Spinal cord (tissue), 10 donors: Measurements from ENCODE around the gene DAZAP1. TPM values are rescaled to one million over a fixed set of nuclear protein-coding genes. Genes with fewer than 3 reads are reported as not detected.

Experiments
- DNase-seq, 6 donors: peaks; one replicate each; pipeline versions ENCODE4 v3.0.0 to v3.0.0-alpha.2; 2013 to 2015; ENCODE audit warnings: low spot score in 6 of 6, low read depth in 4 of 6
- H3K27ac ChIP-seq: one replicate; pipeline ENCODE4 v1.5.1; 2013; ENCODE audit warnings: low read depth, low read length, control low read depth
- H3K27me3 ChIP-seq: one replicate; pipeline ENCODE4 v1.6.1; 2013; ENCODE audit warnings: low read length; ENCODE audit not compliant: control insufficient read depth, insufficient read depth
- H3K36me3 ChIP-seq: one replicate; pipeline ENCODE4 v1.6.1; 2013; ENCODE audit warnings: low read length; ENCODE audit not compliant: control insufficient read depth, insufficient read depth
- H3K4me1 ChIP-seq: one replicate; pipeline ENCODE4 v1.6.1; 2013; ENCODE audit warnings: low read length; ENCODE audit not compliant: control insufficient read depth, insufficient read depth
- H3K4me3 ChIP-seq: one replicate; pipeline ENCODE4 v1.5.1; 2013; ENCODE audit warnings: low read depth, low read length, control low read depth
- H3K9me3 ChIP-seq: one replicate; pipeline ENCODE4 v1.6.1; 2013; ENCODE audit warnings: low read length; ENCODE audit not compliant: control insufficient read depth, insufficient read depth
- WGBS: methylation state at CpG from one replicate; pipeline ENCODE4 v1.1.5; 2013; ENCODE audit warnings: missing lambda C conversion rate; ENCODE audit not compliant: insufficient coverage; 5-methylcytosine and 5-hydroxymethylcytosine counted together
- polyA plus RNA-seq, 2 donors: library from polyadenylated mRNA; unstranded; fragments of 120-200 nt; gene quantifications; one replicate each; pipeline ENCODE4 v1.2.1, GENCODE V29; 2013; ENCODE audit not compliant: insufficient read length in 2 of 2
- total RNA-seq, 2 donors: library from RNA; depleted of rRNA in 1 of 2; stranded (reverse); fragments of 120-200 nt in 1 of 2; fragments of >200 nt in 1 of 2; gene quantifications; one replicate each; pipeline versions ENCODE4 v1.2.3 to v1.2.4, GENCODE V29; 2013 to 2014
- donor health status: healthy.

Gene DAZAP1
- total and polyA plus RNA-seq, 4 donors: 22.1 to 84.4 (median 56.1) TPM

DNA sequence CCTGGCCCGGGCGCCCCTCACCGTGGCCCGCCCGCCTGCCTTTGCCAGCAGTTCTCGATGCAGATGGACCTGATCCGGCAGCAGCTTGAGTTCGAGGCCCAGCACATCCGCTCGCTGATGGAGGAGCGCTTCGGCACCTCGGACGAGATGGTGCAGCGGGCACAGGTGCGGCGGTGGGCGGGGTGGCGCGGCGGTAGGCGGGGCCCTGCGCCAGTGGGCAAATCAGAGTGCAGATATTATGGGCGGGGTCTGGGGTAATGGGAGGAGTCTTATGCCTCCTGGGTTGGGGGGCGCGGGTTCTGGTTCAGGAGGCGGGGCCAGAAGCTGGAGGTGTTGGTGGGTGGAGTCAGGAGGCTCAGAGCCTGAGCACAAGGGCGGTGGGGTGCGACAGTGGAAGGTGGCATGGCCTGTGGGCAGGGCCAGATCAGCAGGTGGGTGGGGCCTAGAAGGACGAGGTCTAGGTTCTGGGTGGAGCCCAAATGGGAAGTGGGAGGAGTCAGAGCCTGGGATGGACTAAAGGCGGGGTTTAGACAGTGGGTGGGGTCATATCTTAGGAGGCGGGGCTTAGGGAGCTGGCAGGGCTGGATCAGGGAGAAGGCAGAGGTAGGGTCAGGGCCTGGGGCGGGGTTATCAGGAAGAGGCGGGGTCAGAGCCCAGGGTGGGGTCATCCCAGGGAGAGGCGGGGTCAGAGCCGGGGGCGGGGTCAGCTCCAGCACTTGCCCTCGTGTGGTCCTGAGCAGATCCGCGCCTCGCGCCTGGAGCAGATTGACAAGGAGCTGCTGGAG lies 48.1 kb downstream of the DAZAP1 start:
- 52% methylated on average over 42 of the region's 42 CpGs for WGBS
- DNase-seq: peak in 2 of 6 donors; percentile 66 to 74
- no peaks in the 10 kb centered on the region for H3K27me3 ChIP-seq
- H3K4me1 ChIP-seq: peaks cover 72% of the 10 kb centered on the region
- H3K4me3 ChIP-seq: no peak overlapping the region
- H3K36me3 ChIP-seq: peaks cover 89% of the 10 kb centered on the region
- H3K27ac ChIP-seq: peak overlapping the region; percentile 33
- no peaks in the 10 kb centered on the region for H3K9me3 ChIP-seq

DNA sequence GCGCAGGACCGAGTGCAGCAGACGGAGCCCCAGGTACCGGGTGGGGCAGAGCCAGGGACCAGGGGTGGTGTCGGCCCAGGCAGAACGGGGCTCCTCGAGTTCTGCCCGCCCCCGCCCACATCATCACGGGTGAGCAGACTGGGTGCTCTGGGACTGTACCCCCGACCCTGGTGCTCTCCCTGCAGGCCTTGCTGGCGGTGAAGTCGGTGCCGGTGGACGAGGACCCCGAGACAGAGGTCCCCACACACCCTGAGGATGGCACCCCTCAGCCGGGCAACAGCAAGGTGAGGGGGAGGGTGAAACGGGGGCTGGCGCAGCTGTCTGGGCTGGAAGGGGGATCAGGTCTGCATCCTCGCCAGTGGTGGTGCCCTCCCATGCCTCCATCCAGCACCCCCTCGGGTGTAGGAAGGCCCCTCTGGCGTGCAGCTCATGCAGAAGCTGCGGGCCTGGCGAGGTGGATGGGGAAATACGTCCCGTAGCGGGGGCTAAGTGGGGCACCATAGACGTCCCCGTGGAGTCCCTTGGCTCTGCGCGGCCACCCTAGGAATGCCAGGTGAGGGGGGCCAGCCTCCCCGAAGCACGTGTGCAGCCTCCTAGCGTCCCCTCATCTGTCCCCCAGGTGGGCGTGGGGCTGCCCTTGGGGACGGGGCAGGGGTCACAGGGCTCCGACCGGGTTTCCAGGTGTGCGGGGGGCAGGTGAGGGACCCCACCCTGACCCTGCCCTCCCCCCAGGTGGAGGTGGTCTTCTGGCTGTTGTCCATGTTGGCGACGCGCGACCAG lies 48.9 kb downstream of the DAZAP1 start:
- WGBS: 67% methylated on average over 33 of the region's 43 CpGs
- Histone ChIP-seq H3K27ac (no peak overlapping the region), H3K27me3 (no peaks in the 10 kb centered on the region), H3K4me1 (peaks cover 64% of the 10 kb centered on the region), H3K36me3 (peaks cover 97% of the 10 kb centered on the region), H3K9me3 (no peaks in the 10 kb centered on the region), H3K4me3 (no peak overlapping the region)
- DNase-seq: no peak

DNA sequence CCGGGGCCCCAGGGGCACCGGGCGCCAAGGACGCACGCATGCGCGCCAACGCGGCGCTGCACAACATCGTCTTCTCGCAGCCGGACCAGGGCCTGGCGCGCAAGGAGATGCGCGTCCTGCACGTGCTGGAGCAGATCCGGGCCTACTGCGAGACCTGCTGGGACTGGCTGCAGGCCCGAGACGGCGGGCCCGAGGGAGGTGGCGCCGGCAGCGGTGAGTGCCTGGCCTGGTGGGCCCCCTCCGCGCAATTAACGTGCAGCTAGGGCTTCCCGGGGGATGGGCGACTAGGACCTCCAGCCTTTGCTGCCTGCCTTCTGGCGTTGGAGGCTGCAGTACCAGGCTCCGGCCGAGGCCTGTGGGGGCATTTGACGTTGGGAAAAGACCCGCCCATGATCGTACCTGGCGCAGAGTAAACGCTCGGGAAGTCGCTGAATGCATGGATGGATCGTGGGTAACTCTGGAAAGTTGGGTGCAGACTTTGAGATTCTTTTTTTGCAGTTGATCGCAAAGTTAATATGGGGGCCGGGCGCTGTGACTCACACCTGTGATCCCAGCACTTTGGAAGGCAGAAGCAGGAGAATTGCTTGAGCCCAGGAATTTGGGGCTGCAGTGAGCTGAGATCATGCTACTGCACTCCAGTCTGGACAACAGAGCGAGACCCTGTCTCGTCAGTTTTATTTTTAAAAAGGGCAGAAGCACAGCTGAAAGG lies 49.8 kb downstream of the DAZAP1 start:
- no peak for DNase-seq
- Histone ChIP-seq H3K4me1 (peaks cover 56% of the 10 kb centered on the region), H3K27me3 (no peaks in the 10 kb centered on the region), H3K27ac (peak overlapping the region; percentile 25), H3K9me3 (no peaks in the 10 kb centered on the region), H3K36me3 (peaks cover 100% of the 10 kb centered on the region), H3K4me3 (no peak overlapping the region)
- 57% methylated on average over 48 of the region's 48 CpGs for WGBS

DNA sequence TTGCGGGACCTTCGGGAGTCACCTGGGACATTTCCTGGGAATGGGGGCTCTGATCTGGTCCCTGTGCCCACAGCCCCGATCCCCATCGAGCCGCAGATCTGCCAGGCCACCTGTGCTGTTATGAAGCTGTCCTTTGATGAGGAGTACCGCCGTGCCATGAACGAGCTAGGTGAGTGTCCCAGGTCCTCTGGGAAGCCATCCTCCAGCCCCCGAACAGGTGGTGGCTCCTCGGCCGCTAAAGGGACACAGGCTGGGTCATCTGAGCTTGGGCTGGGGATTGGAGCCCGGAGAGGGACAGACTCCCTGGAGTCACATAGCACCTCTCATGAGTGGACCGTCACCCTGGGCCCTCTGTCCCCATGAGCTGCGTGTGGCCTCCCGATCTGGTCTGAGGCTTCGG lies 50.5 kb downstream of the DAZAP1 start:
- WGBS: 92% methylated on average over 14 of the region's 16 CpGs
- no peaks in the 10 kb centered on the region for H3K9me3 ChIP-seq
- H3K4me1 ChIP-seq: peaks cover 48% of the 10 kb centered on the region
- no peaks in the 10 kb centered on the region for H3K27me3 ChIP-seq
- H3K36me3 ChIP-seq: peaks cover 98% of the 10 kb centered on the region
- H3K4me3 ChIP-seq: no peak overlapping the region
- H3K27ac ChIP-seq: no peak overlapping the region
- DNase-seq: no peak

DNA sequence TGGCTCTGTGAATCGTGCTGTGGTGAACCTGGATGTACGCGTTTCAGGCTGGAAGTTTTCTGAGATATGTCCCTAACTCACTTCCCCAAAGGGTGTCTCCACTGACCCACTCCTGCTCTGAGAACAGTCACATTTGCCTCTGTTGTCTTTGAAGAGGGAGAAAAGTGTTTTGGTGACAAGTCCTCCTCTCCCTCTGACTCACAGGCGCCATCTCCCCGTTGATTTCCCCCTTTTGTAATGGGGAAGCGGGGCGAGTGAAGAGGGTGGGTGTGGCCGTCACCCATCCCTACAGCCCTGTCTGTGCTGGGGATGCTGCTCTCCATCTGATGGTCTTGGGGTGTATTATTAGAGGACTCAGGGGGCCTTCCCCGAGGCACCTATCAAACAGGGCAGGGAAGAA lies 52.1 kb downstream of the DAZAP1 start:
- Histone ChIP-seq H3K27me3 (no peaks in the 10 kb centered on the region), H3K4me1 (peaks cover 33% of the 10 kb centered on the region), H3K9me3 (no peaks in the 10 kb centered on the region), H3K4me3 (no peak overlapping the region), H3K27ac (no peak overlapping the region), H3K36me3 (peaks cover 90% of the 10 kb centered on the region)
- DNase-seq: no peak
- WGBS: 95% methylated on average over 2 of the region's 9 CpGs

DNA sequence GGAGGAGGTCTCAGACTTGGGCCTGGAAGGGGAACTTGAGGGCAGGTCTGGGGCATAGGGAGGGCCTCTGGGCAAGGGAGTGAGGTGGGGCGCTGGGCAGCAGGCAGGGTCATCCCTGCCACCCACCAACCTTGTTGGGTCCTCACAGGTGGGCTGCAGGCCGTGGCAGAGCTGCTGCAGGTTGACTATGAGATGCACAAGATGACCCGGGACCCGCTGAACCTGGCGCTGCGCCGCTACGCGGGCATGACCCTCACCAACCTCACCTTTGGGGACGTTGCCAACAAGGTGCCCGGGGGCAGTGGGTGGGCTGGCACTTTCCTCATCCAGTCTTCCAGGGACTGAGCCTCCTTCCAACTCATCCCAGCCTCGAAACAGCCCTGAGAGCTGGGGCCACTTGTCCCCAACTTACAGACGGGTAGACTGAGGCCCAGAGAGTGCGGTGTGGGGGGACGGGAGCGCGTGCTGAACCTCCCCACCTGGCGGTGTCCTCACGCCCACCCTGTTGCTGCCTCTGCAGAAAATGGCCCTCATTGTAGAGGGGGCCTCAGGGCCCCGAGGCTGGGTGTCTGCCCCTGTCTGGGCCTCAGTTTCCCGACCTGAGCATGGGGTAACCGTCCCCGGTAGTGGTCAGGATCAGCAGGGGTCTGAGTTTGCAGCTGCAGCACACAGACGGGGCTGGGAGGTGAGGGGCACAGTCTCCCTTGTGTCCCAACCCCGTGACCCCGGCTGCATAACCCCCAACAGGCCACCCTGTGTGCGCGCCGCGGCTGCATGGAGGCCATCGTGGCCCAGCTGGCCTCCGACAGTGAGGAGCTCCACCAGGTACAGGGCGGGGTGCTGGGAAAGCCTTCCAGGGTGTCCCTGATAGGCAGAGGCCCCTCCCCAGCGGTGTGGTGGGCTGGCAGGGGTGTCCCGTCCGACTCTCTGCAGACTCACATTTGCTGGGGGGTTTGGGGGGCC lies 52.9 kb downstream of the DAZAP1 start:
- Histone ChIP-seq H3K27me3 (no peaks in the 10 kb centered on the region), H3K27ac (no peak overlapping the region), H3K4me3 (no peak overlapping the region), H3K9me3 (no peaks in the 10 kb centered on the region), H3K36me3 (peaks cover 90% of the 10 kb centered on the region), H3K4me1 (peaks cover 24% of the 10 kb centered on the region)
- WGBS: 94% methylated on average over 35 of the region's 36 CpGs
- DNase-seq: no peak

DNA sequence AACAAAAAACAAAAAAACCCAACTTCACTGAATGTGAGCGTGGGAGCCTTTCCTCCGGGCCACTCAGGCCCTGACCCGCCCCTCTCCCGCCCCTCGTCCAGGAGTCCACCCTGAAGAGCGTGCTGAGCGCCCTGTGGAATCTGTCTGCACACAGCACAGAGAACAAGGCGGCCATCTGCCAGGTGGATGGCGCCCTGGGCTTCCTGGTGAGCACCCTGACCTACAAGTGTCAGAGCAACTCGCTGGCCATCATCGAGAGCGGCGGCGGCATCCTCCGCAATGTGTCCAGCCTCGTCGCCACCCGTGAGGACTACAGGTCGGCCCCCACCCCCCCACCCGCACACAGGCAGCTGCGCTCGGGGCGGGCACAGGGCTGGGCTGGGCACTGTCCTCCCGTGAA lies 54.5 kb downstream of the DAZAP1 start:
- WGBS: 91% methylated on average over 18 of the region's 24 CpGs
- Histone ChIP-seq H3K4me3 (no peak overlapping the region), H3K27ac (no peak overlapping the region), H3K27me3 (peaks cover 2% of the 10 kb centered on the region), H3K4me1 (peaks cover 18% of the 10 kb centered on the region), H3K36me3 (peaks cover 90% of the 10 kb centered on the region), H3K9me3 (no peaks in the 10 kb centered on the region)
- no peak for DNase-seq

DNA sequence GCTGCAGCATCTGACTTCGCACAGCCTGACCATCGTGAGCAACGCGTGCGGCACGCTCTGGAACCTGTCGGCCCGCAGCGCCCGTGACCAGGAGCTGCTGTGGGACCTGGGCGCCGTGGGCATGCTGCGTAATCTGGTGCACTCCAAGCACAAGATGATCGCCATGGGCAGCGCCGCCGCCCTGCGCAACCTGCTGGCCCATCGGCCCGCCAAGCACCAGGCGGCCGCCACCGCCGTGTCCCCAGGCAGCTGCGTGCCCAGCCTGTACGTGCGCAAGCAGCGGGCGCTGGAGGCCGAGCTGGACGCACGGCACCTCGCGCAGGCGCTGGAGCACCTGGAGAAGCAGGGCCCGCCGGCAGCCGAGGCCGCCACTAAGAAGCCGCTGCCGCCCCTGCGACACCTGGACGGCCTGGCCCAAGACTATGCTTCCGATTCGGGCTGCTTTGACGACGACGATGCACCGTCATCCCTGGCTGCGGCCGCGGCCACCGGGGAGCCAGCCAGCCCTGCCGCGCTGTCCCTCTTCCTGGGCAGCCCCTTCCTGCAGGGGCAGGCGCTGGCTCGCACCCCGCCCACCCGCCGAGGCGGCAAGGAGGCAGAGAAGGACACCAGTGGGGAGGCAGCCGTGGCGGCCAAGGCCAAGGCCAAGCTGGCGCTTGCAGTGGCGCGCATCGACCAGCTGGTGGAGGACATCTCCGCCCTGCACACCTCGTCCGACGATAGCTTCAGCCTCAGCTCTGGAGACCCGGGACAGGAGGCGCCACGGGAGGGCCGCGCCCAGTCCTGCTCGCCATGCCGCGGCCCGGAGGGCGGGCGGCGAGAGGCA lies 58.0 kb downstream of the DAZAP1 start:
- H3K27ac ChIP-seq: no peak overlapping the region
- H3K27me3 ChIP-seq: peaks cover 10% of the 10 kb centered on the region
- no peak overlapping the region for H3K4me3 ChIP-seq
- WGBS: 58% methylated on average over 83 of the region's 83 CpGs
- peaks cover 24% of the 10 kb centered on the region for H3K4me1 ChIP-seq
- DNase-seq: peak in 2 of 6 donors; percentile 41 to 47
- H3K36me3 ChIP-seq: peaks cover 84% of the 10 kb centered on the region
- H3K9me3 ChIP-seq: no peaks in the 10 kb centered on the region
